Adipocyte (in vitro differentiated cells): ENCODE results near the gene DNAJC13.
A peak's percentile ranks its signal among the peaks of the same experiment; 100 is the strongest.

Experiments used
- DNase-seq: peaks from one replicate; pipeline ENCODE4 v3.0.0-alpha.2; 2015; ENCODE audit warnings: low read depth
- H3K27me3 ChIP-seq: replicated peaks from 2 replicates; pipeline ENCODE4 v1.7.0; 2013; ENCODE audit warnings: mild to moderate bottlenecking, low read length, moderate library complexity; ENCODE audit not compliant: control insufficient read depth, insufficient read depth
- H3K36me3 ChIP-seq: 2 replicates; pipeline ENCODE4 v1.7.0; 2013; ENCODE audit warnings: low read length, mild to moderate bottlenecking, moderate library complexity; ENCODE audit not compliant: control insufficient read depth, insufficient read depth, severe bottlenecking
- H3K4me1 ChIP-seq: 2 replicates; pipeline ENCODE4 v1.7.0; 2013; ENCODE audit warnings: mild to moderate bottlenecking, low read length, moderate library complexity; ENCODE audit not compliant: control insufficient read depth, insufficient read depth
- H3K4me3 ChIP-seq: 2 replicates; pipeline ENCODE4 v1.7.0; 2013; ENCODE audit warnings: mild to moderate bottlenecking, low read length, moderate library complexity
- H3K9ac ChIP-seq: 2 replicates; pipeline ENCODE4 v1.7.0; 2013; ENCODE audit warnings: mild to moderate bottlenecking, low read length, moderate library complexity
- H3K9me3 ChIP-seq: 2 replicates; pipeline ENCODE4 v1.7.0; 2013; ENCODE audit warnings: mild to moderate bottlenecking, low read length, moderate library complexity; ENCODE audit not compliant: control insufficient read depth

Gene DNAJC13

DNA sequence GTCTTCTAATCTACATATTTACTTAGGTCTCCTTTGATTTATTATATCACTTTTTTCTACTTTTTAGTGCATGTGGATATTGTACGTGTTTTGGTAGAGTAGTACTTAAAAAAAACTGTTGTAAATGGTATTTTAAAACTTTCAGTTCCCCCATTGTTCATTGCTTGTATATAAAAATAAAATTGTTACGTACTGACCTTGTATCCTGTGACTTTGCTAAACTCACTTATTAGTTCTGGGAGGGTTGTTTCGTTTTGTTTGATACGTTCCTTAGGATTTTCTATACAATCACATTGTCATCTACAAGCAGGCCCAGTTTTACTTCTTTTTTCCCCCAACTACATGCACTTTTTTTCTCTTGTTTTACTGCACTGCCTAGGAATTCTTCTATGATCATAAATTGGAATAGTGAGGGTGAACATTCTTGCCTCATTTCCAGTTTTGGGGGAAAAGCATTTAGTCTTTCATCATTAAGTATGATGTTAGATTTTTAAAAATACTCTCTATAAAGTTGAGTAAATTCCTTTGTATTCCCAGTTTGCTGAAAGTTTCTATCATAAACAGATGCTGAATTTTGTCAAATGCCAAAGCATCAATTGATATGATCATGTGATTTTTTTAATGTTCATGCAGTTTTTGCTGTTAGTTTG lies 146.2 kb downstream of the DNAJC13 start:
- Histone ChIP-seq H3K9ac (peak overlapping the region; percentile 59), H3K4me1 (peaks cover 24% of the 10 kb centered on the region), H3K9me3 (no peaks in the 10 kb centered on the region), H3K4me3 (peak overlapping the region; percentile 8), H3K36me3 (peaks cover 24% of the 10 kb centered on the region), H3K27me3 (no peaks in the 10 kb centered on the region)
- DNase-seq = no peak

GRCh38 chr3:132564070-132564465 lies 146.8 kb downstream of the DNAJC13 start:
- Histone ChIP-seq H3K4me1 (peaks cover 29% of the 10 kb centered on the region), H3K27me3 (no peaks in the 10 kb centered on the region), H3K36me3 (peaks cover 19% of the 10 kb centered on the region), H3K9me3 (no peaks in the 10 kb centered on the region), H3K9ac (peak overlapping the region; percentile 11), H3K4me3 (no peak overlapping the region)
- DNase-seq = no peak

DNA sequence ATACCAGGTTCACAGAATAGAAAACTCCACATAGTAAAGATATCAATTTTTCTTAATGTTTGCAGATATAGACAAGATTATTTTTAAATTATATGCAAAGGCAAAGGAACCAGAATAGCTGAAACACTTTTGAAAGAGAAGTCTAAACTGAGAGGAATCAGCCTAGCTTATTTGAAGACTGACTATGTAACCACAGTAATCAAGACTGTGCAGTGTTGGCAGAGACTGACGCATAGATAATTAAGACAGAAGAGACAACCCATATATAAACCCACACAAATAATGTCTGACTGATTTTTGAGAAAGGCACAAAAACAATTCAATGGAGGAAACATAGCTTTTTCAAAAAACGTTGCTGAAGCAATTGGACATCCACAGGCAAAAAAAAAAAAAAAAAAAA lies 151.1 kb downstream of the DNAJC13 start:
- no peaks in the 10 kb centered on the region for H3K27me3 ChIP-seq
- no peak overlapping the region for H3K4me3 ChIP-seq
- no peak for DNase-seq
- H3K9me3 ChIP-seq = no peaks in the 10 kb centered on the region
- H3K9ac ChIP-seq = peak overlapping the region; percentile 28
- H3K36me3 ChIP-seq = peaks cover 13% of the 10 kb centered on the region
- peaks cover 41% of the 10 kb centered on the region for H3K4me1 ChIP-seq

- peak overlapping the region; percentile 69 for H3K9ac ChIP-seq
- DNase-seq = peak; percentile 68
- H3K9me3 ChIP-seq = no peaks in the 10 kb centered on the region
These were observed 151.9 kb downstream of the DNAJC13 start for GRCh38 chr3:132569153-132569552.

DNA sequence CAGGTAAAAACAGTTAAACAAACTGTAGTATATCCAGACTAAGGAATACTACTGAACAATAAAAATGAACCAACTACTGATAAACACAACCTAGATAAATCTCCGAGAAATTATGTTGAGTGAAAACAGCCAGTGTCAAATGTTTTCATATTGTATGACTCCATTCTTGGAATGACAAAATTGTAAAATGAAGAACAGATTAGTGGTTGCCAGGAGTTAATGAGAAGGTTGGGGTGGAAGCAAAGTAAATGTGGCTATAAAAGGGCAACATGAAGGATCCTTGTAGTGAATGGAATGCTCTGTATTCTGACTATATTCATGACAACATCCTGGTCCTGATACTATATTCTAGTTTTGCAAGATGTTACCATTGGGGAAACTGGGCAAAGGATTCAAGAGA lies 152.3 kb downstream of the DNAJC13 start:
- no peaks in the 10 kb centered on the region for H3K9me3 ChIP-seq
- peaks cover 39% of the 10 kb centered on the region for H3K4me1 ChIP-seq
- no peaks in the 10 kb centered on the region for H3K27me3 ChIP-seq
- peak overlapping the region; percentile 69 for H3K9ac ChIP-seq
- peak overlapping the region; percentile 46 for H3K4me3 ChIP-seq
- peak; percentile 65 for DNase-seq
- peaks cover 13% of the 10 kb centered on the region for H3K36me3 ChIP-seq

More at GRCh38 chr3:132569153-132569552, 151.9 kb downstream of the DNAJC13 start:
- Histone ChIP-seq H3K27me3 (no peaks in the 10 kb centered on the region), H3K36me3 (peaks cover 13% of the 10 kb centered on the region), H3K4me3 (peak overlapping the region; percentile 46), H3K4me1 (peaks cover 40% of the 10 kb centered on the region)

DNA sequence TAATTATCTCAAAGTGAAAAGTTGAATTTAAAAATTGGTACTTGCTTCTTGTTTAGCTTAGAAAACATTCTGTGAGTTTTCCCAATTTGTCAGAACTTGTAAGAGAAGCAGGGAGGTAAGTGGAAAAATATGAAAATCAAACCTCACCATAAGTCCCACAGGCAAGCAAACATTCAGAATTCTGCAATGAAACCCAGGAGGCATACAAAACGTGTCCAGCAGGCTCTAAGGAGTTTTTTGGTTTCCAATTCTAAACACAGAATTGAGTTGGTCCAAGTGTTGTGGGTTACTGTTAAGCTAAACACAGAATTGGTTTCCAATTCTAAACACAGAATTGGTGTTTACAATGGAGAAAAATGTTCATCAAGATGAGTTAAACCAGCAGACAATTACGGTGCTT lies 152.7 kb downstream of the DNAJC13 start:
- Histone ChIP-seq H3K4me3 (no peak overlapping the region), H3K4me1 (peaks cover 36% of the 10 kb centered on the region), H3K9ac (peak overlapping the region; percentile 69), H3K9me3 (no peaks in the 10 kb centered on the region), H3K36me3 (peaks cover 15% of the 10 kb centered on the region), H3K27me3 (no peaks in the 10 kb centered on the region)
- DNase-seq = no peak

- Histone ChIP-seq H3K9ac (peak overlapping the region; percentile 77), H3K4me1 (peaks cover 44% of the 10 kb centered on the region), H3K27me3 (no peaks in the 10 kb centered on the region), H3K9me3 (no peaks in the 10 kb centered on the region), H3K36me3 (peaks cover 32% of the 10 kb centered on the region), H3K4me3 (peak overlapping the region; percentile 66)
- DNase-seq = peak; percentile 78
These were observed 156.5 kb downstream of the DNAJC13 start for GRCh38 chr3:132573797-132574211.

DNA sequence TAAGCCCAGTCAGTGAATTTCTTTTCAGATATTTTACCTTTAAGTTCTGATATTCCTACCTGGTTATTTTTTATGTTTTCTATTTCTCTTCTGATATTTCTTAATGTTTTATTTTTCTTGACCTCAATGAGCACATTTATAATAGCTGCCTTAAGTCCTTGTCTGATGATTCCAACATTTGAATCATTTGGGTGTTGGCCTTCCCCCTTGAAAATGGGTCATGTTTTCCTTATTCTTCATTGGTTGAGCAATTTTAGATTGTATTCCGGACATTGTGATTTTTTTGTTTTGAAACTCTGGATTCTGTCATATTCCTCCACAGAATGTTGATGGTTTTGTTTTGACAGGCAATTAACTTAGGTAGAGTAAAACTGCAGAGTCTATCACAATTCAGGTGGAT lies 170.1 kb downstream of the DNAJC13 start:
- H3K36me3 ChIP-seq = peaks cover 5% of the 10 kb centered on the region
- no peaks in the 10 kb centered on the region for H3K27me3 ChIP-seq
- DNase-seq = no peak
- no peak overlapping the region for H3K9ac ChIP-seq
- H3K4me1 ChIP-seq = peaks cover 13% of the 10 kb centered on the region
- no peaks in the 10 kb centered on the region for H3K9me3 ChIP-seq
- no peak overlapping the region for H3K4me3 ChIP-seq
